ENCODE measurements around the gene CFAP69. TPM values are rescaled to one million over a fixed set of nuclear protein-coding genes. Genes with fewer than 3 reads are reported as not detected.
A peak's percentile ranks its signal among the peaks of the same experiment; 100 is the strongest.

CFAP69 gene, protein sequence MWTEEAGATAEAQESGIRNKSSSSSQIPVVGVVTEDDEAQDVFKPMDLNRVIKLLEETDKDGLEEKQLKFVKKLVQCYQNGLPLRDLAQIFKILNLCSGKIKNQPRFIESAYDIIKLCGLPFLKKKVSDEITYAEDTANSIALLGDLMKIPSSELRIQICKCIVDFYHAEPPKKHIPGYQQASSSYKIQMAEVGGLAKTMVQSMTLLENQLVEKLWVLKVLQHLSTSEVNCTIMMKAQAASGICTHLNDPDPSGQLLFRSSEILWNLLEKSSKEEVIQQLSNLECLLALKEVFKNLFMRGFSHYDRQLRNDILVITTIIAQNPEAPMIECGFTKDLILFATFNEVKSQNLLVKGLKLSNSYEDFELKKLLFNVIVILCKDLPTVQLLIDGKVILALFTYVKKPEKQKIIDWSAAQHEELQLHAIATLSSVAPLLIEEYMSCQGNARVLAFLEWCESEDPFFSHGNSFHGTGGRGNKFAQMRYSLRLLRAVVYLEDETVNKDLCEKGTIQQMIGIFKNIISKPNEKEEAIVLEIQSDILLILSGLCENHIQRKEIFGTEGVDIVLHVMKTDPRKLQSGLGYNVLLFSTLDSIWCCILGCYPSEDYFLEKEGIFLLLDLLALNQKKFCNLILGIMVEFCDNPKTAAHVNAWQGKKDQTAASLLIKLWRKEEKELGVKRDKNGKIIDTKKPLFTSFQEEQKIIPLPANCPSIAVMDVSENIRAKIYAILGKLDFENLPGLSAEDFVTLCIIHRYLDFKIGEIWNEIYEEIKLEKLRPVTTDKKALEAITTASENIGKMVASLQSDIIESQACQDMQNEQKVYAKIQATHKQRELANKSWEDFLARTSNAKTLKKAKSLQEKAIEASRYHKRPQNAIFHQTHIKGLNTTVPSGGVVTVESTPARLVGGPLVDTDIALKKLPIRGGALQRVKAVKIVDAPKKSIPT
- 2.6 TPM for total RNA-seq

GRCh38 chr7:90244909-90245851 is at the start of gene CFAP69:
TSS of gene CFAP69 (plus strand) at chr7:90245174. CDS start at chr7:90245425, 251 bp downstream.
- Histone ChIP-seq H3K4me1 (ENCODE audit: control insufficient read depth in 3 of 3, insufficient read depth in 3 of 3, low read length in 3 of 3) (peaks cover 11 to 15% (median 12%) of the 10 kb centered on the region in 3 donors), H3K9me3 (ENCODE audit: control insufficient read depth in 3 of 3, low read length in 3 of 3) (no peaks in the 10 kb centered on the region), H3K9ac (ENCODE audit: low read depth in 1 of 3, low read length in 3 of 3) (peak within 1 kb of the TSS; percentile 79 to 88 (median 81)), H3K4me3 (ENCODE audit: low read length in 3 of 3) (peak within 1 kb of the TSS; percentile 92 to 99 (median 98)), H3K36me3 (ENCODE audit: control insufficient read depth in 3 of 3, insufficient read depth in 3 of 3, low read length in 3 of 3) (no peaks in the 10 kb centered on the region), H3K27me3 (ENCODE audit: control insufficient read depth in 3 of 3, insufficient read depth in 3 of 3, low read length in 3 of 3) (no peaks in the 10 kb centered on the region), H3K27ac (ENCODE audit: low read depth, low read length) (peak within 1 kb of the TSS; percentile 5)

DNA sequence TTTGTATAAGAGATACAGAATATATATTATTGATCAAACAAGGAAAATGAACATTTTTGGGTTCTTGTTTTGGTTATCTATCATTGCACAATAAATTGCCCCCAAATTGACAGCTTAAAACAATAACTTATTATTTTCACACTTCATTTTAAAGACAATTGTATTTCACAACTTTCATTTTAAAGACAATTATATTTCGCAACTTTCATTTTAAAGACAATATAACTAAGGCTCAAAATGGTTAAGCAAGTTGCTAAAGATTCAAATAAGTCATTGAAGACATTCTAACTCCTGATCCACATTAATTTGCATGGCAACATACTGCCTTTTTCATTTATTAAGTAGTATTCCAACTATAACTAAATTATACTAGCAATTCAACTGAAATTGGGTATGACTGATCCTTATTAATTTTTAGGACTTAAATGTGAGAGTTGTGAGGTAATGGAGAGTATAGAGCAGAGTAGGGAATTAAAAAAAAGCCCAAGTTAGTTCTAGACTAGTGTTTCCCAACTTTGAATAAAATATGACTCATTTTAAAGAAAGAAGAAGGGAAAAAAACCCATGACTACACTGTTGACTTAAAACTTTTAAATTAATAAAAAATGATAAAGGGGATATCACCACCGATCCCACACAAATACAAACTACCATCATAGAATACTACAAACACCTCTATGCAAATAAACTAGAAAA is 43.3 kb upstream of the CFAP69 start:
- Histone ChIP-seq H3K36me3 (ENCODE audit: control insufficient read depth in 3 of 3, insufficient read depth in 3 of 3, low read length in 3 of 3) (no peaks in the 10 kb centered on the region), H3K9me3 (ENCODE audit: control insufficient read depth in 3 of 3, low read length in 3 of 3) (no peaks in the 10 kb centered on the region), H3K4me3 (ENCODE audit: low read length in 3 of 3) (no peak overlapping the region), H3K9ac (ENCODE audit: low read depth in 1 of 3, low read length in 3 of 3) (no peak overlapping the region), H3K4me1 (ENCODE audit: control insufficient read depth in 3 of 3, insufficient read depth in 3 of 3, low read length in 3 of 3) (no peaks in the 10 kb centered on the region), H3K27me3 (ENCODE audit: control insufficient read depth in 3 of 3, insufficient read depth in 3 of 3, low read length in 3 of 3) (no peaks in the 10 kb centered on the region), H3K27ac (ENCODE audit: low read depth, low read length) (no peak overlapping the region)

DNA sequence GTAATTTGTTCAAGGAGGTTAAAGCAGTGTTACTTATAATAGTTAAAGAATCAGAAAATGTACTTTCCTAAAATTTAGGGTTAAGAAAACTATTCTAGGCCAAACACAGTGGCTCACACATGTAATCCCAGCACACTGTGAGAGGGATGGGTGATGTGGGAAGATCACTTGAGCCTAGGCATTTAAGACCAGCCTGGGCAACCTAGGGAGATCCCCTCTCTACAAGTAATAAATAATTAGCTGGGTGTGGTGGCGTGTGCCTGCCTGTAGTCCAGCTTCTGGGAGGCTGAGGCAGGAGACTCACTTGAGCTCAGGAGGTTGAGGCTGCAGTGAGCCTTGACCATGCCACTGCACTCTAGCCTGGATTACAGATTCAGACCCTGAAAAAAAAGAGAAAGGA is 37.0 kb upstream of the CFAP69 start:
- no peaks in the 10 kb centered on the region for H3K9me3 ChIP-seq (ENCODE audit: control insufficient read depth in 3 of 3, low read length in 3 of 3)
- no peaks in the 10 kb centered on the region for H3K27me3 ChIP-seq (ENCODE audit: control insufficient read depth in 3 of 3, insufficient read depth in 3 of 3, low read length in 3 of 3)
- no peak overlapping the region for H3K4me3 ChIP-seq (ENCODE audit: low read length in 3 of 3)
- no peak overlapping the region for H3K9ac ChIP-seq (ENCODE audit: low read depth in 1 of 3, low read length in 3 of 3)
- H3K36me3 ChIP-seq (ENCODE audit: control insufficient read depth in 3 of 3, insufficient read depth in 3 of 3, low read length in 3 of 3) = no peaks in the 10 kb centered on the region
- no peak overlapping the region for H3K27ac ChIP-seq (ENCODE audit: low read depth, low read length)
- peaks cover 3 to 8% (median 8%) of the 10 kb centered on the region in 3 donors for H3K4me1 ChIP-seq (ENCODE audit: control insufficient read depth in 3 of 3, insufficient read depth in 3 of 3, low read length in 3 of 3)

DNA sequence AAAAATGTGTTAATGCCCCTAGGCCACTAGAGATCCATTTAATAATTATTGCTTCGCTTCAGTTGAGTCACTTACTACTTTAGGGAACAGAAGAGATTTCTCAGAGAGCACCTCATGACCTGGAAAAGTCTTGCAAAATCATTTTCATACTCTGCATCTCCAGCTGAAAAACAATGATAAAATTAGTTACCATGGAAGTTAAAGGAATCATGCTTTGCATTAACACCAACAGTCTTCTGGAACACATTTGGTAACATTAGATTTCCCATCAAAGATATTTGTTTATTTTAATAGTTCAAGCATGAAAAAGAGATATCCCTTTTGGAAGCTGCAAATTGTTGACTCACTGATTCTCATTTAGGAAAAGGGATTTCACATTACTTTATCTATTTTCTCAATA is 35.2 kb upstream of the CFAP69 start:
- H3K9ac ChIP-seq (ENCODE audit: low read depth in 1 of 3, low read length in 3 of 3) = no peak overlapping the region

GRCh38 chr7:90210475-90210874 is 34.5 kb upstream of the CFAP69 start:
- Histone ChIP-seq H3K9me3 (ENCODE audit: control insufficient read depth in 3 of 3, low read length in 3 of 3) (no peaks in the 10 kb centered on the region), H3K4me3 (ENCODE audit: low read length in 3 of 3) (no peak overlapping the region), H3K27me3 (ENCODE audit: control insufficient read depth in 3 of 3, insufficient read depth in 3 of 3, low read length in 3 of 3) (no peaks in the 10 kb centered on the region), H3K9ac (ENCODE audit: low read depth in 1 of 3, low read length in 3 of 3) (no peak overlapping the region), H3K27ac (ENCODE audit: low read depth, low read length) (no peak overlapping the region), H3K4me1 (ENCODE audit: control insufficient read depth in 3 of 3, insufficient read depth in 3 of 3, low read length in 3 of 3) (peaks cover 3 to 8% (median 8%) of the 10 kb centered on the region in 3 donors), H3K36me3 (ENCODE audit: control insufficient read depth in 3 of 3, insufficient read depth in 3 of 3, low read length in 3 of 3) (no peaks in the 10 kb centered on the region)

More for the DNA sequence above, 35.2 kb upstream of the CFAP69 start:
- H3K4me1 ChIP-seq (ENCODE audit: control insufficient read depth in 3 of 3, insufficient read depth in 3 of 3, low read length in 3 of 3) = peaks cover 3 to 8% (median 8%) of the 10 kb centered on the region in 3 donors
- no peaks in the 10 kb centered on the region for H3K9me3 ChIP-seq (ENCODE audit: control insufficient read depth in 3 of 3, low read length in 3 of 3)
- no peaks in the 10 kb centered on the region for H3K27me3 ChIP-seq (ENCODE audit: control insufficient read depth in 3 of 3, insufficient read depth in 3 of 3, low read length in 3 of 3)
- H3K4me3 ChIP-seq (ENCODE audit: low read length in 3 of 3) = no peak overlapping the region
- H3K36me3 ChIP-seq (ENCODE audit: control insufficient read depth in 3 of 3, insufficient read depth in 3 of 3, low read length in 3 of 3) = no peaks in the 10 kb centered on the region
- H3K27ac ChIP-seq (ENCODE audit: low read depth, low read length) = no peak overlapping the region

GRCh38 chr7:90210981-90211380 is 34.0 kb upstream of the CFAP69 start:
- Histone ChIP-seq H3K27ac (ENCODE audit: low read depth, low read length) (peak overlapping the region; percentile 74), H3K9me3 (ENCODE audit: control insufficient read depth in 3 of 3, low read length in 3 of 3) (no peaks in the 10 kb centered on the region), H3K4me3 (ENCODE audit: low read length in 3 of 3) (peak overlapping the region; percentile 73 to 74 (median 73)), H3K27me3 (ENCODE audit: control insufficient read depth in 3 of 3, insufficient read depth in 3 of 3, low read length in 3 of 3) (no peaks in the 10 kb centered on the region), H3K36me3 (ENCODE audit: control insufficient read depth in 3 of 3, insufficient read depth in 3 of 3, low read length in 3 of 3) (no peaks in the 10 kb centered on the region), H3K4me1 (ENCODE audit: control insufficient read depth in 3 of 3, insufficient read depth in 3 of 3, low read length in 3 of 3) (peaks cover 3 to 8% (median 8%) of the 10 kb centered on the region in 3 donors), H3K9ac (ENCODE audit: low read depth in 1 of 3, low read length in 3 of 3) (peak overlapping the region; percentile 69 to 76 (median 71))

DNA sequence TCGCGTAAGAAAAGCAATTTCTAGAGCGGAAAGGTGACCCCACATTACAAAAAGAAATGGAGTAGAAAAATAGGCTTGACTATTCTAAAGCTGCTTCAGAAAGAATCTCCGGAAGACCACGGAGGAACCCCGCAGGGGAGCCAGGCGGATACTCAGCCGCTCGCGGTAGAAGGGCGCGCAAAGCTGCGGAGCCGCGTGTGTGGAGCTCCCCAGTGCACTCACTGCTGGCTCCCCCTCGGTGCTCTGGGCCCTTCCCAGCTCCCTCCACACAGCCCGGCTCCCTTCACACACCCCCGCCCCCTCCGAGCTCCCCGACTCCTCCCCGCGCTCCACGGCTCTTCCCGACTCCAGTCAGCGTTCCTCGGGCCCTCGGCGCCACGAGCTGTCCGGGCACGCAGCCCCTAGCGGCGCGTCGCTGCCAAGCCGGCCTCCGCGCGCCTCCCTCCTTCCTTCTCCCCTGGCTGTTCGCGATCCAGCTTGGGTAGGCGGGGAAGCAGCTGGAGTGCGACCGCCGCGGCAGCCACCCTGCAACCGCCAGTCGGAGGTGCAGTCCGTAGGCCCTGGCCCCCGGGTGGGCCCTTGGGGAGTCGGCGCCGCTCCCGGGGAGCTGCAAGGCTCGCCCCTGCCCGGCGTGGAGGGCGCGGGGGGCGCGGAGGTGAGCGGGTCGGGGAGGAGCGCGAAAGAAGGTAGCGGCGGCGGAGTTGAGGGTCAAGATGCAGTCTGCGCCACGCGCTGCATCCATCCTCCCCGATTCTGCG is 33.4 kb upstream of the CFAP69 start, which contains the start of gene STEAP2:
Gene STEAP2 (plus strand): TSS at position 350 of the 758 bp plus-strand sequence. CDS start 13,343 bp downstream, outside the sequence.
- H3K9ac ChIP-seq (ENCODE audit: low read depth in 1 of 3, low read length in 3 of 3) = peak within 1 kb of the TSS; percentile 69 to 76 (median 71)
- H3K4me1 ChIP-seq (ENCODE audit: control insufficient read depth in 3 of 3, insufficient read depth in 3 of 3, low read length in 3 of 3) = peaks cover 3 to 8% (median 8%) of the 10 kb centered on the region in 3 donors
- H3K9me3 ChIP-seq (ENCODE audit: control insufficient read depth in 3 of 3, low read length in 3 of 3) = no peaks in the 10 kb centered on the region
- H3K27ac ChIP-seq (ENCODE audit: low read depth, low read length) = peak within 1 kb of the TSS; percentile 74
- peak within 1 kb of the TSS; percentile 73 to 79 (median 73) for H3K4me3 ChIP-seq (ENCODE audit: low read length in 3 of 3)
- H3K36me3 ChIP-seq (ENCODE audit: control insufficient read depth in 3 of 3, insufficient read depth in 3 of 3, low read length in 3 of 3) = no peaks in the 10 kb centered on the region
- no peaks in the 10 kb centered on the region for H3K27me3 ChIP-seq (ENCODE audit: control insufficient read depth in 3 of 3, insufficient read depth in 3 of 3, low read length in 3 of 3)

DNA sequence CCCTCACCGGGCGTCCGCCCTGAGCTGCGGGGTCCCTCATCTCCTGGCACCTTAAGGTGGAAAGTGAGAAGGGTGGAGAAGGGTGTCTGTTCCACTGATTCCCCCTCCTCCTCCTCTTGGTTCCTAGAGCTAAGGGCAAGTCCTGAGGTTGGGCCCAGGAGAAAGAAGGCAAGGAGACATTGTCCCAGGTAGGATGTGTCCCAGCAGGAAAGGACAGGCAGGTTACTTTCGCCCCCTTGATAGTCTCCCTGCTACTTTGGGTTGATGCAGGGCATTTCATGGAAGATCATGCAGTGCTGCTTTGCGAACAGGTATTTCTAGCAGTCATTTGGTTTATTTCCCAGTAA is 32.9 kb upstream of the CFAP69 start:
- Histone ChIP-seq H3K4me1 (ENCODE audit: control insufficient read depth in 3 of 3, insufficient read depth in 3 of 3, low read length in 3 of 3) (peaks cover 3 to 8% (median 8%) of the 10 kb centered on the region in 3 donors), H3K9ac (ENCODE audit: low read depth in 1 of 3, low read length in 3 of 3) (peak overlapping the region; percentile 63 to 76 (median 69)), H3K36me3 (ENCODE audit: control insufficient read depth in 3 of 3, insufficient read depth in 3 of 3, low read length in 3 of 3) (no peaks in the 10 kb centered on the region), H3K4me3 (ENCODE audit: low read length in 3 of 3) (peak overlapping the region; percentile 73 to 79 (median 73)), H3K27me3 (ENCODE audit: control insufficient read depth in 3 of 3, insufficient read depth in 3 of 3, low read length in 3 of 3) (no peaks in the 10 kb centered on the region), H3K27ac (ENCODE audit: low read depth, low read length) (peak overlapping the region; percentile 74), H3K9me3 (ENCODE audit: control insufficient read depth in 3 of 3, low read length in 3 of 3) (no peaks in the 10 kb centered on the region)
